ENCODE results near the gene CDK5.
A peak's percentile ranks its signal among the peaks of the same experiment; 100 is the strongest.
"Not testable (repeated sequence)": the region's sequence is repeated elsewhere in the genome, so short reads cannot be mapped to it uniquely, and the experiment has no call there.

The CDK5 gene

GRCh38 chr7:151033864-151034249 lies 23.8 kb downstream of the CDK5 start:
- DNase-seq (ENCODE audit: low read depth): no peak

GRCh38 chr7:151032936-151033863 lies 24.5 kb downstream of the CDK5 start:
- DNase-seq (ENCODE audit: low read depth): no peak

GRCh38 chr7:151031011-151031410 lies 26.7 kb downstream of the CDK5 start:
- DNase-seq (ENCODE audit: low read depth): no peak

GRCh38 chr7:151028948-151029501 lies 28.7 kb downstream of the CDK5 start:
- no peak for DNase-seq (ENCODE audit: low read depth)

- DNase-seq (ENCODE audit: low read depth): peak; percentile 93
Measured at GRCh38 chr7:151028131-151028947, 29.4 kb downstream of the CDK5 start, which contains the start of gene ABCB8. Gene ABCB8, plus strand, starts transcription at chr7:151028450. Its CDS starts 66 bp downstream, at chr7:151028516.

- not testable (repeated sequence) for DNase-seq (ENCODE audit: low read depth)
Measured at GRCh38 chr7:151027728-151028130, 30.0 kb downstream of the CDK5 start.

GRCh38 chr7:151026771-151027727 lies 30.6 kb downstream of the CDK5 start:
- DNase-seq (ENCODE audit: low read depth): not testable (repeated sequence)

- no peak for DNase-seq (ENCODE audit: low read depth)
Measured at GRCh38 chr7:151025924-151026671, 31.6 kb downstream of the CDK5 start.

- no peak for DNase-seq (ENCODE audit: low read depth)
Measured at GRCh38 chr7:151024435-151025056, 33.2 kb downstream of the CDK5 start, which contains the start of gene ATG9B. Gene ATG9B, minus strand, starts transcription at chr7:151024494. Its CDS starts 71 bp downstream, at chr7:151024423.

- DNase-seq (ENCODE audit: low read depth): no peak
Measured at GRCh38 chr7:151023232-151023631, 34.5 kb downstream of the CDK5 start.

GRCh38 chr7:151020231-151020630 lies 37.5 kb downstream of the CDK5 start:
- no peak for DNase-seq (ENCODE audit: low read depth)

- no peak for DNase-seq (ENCODE audit: low read depth)
Measured at GRCh38 chr7:151019130-151019447, 38.6 kb downstream of the CDK5 start.

- no peak for DNase-seq (ENCODE audit: low read depth)
Measured at GRCh38 chr7:151018421-151019129, 39.1 kb downstream of the CDK5 start.

- DNase-seq (ENCODE audit: low read depth): peak; percentile 65
Measured at GRCh38 chr7:151017953-151018420, 39.7 kb downstream of the CDK5 start.

GRCh38 chr7:151017370-151017952 lies 40.2 kb downstream of the CDK5 start:
- DNase-seq (ENCODE audit: low read depth): no peak

GRCh38 chr7:151016942-151017341 lies 40.8 kb downstream of the CDK5 start:
- no peak for DNase-seq (ENCODE audit: low read depth)

- no peak for DNase-seq (ENCODE audit: low read depth)
Measured at GRCh38 chr7:151016505-151016904, 41.2 kb downstream of the CDK5 start.

GRCh38 chr7:151015967-151016366 lies 41.7 kb downstream of the CDK5 start:
- DNase-seq (ENCODE audit: low read depth): no peak

- no peak for DNase-seq (ENCODE audit: low read depth)
Measured at GRCh38 chr7:151014950-151015349, 42.7 kb downstream of the CDK5 start.
